ENCODE results near the gene NFIX.
"Not testable (repeated sequence)": the region's sequence is repeated elsewhere in the genome, so short reads cannot be mapped to it uniquely, and the experiment has no call there.

NFIX gene

DNA sequence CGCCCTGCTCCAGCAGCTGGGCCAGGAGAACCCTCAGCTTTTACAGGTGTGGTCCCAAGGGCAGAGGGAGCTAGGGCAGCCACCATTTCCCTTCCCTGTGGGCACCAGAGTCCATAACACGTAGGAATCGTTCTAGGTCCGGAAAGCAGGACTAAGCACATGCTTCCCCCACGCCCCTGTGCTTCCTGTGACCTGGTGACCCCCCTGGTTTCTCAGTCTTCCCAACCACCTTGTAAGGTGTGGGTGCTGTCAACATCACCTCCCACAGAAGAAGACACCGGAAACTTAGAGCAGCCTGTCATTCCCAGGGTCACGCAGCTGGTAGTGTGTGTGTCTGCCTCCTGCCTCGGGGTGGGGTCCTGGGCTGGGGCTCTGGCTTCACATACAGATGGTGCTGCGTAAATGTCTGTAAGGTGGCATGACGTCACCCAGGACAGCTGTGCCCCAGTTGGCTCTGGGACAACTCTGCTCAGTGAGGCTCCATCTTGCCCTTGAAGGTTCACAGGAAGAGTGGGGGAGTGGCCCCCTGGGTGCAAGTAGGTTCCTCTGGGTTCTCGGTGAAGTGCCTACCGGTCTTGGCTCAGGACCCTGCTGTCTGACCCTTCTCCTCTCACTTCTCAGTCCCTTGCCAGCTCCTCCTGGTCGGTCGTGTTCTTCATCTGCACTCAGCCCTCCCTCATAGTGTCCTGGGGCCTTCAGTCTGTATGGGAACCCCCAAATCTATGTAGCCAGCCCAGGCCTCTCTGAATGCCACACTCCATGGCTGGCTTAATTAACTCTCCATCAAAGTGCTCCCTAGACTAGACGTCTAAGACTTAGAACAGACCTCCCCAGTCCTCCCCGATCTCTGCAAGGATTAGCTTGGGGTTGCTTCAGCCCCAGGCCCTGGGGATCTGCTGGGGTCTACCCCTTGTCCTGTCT is 45.7 kb upstream of the NFIX start:
- no peak overlapping the region for H3K4me3 ChIP-seq (ENCODE audit: low read length)
- peaks cover 36% of the 10 kb centered on the region for H3K4me1 ChIP-seq (ENCODE audit: low read length)
- H3K36me3 ChIP-seq (replicated peaks; ENCODE audit: low read depth, low read length): peaks cover 71% of the 10 kb centered on the region
- H3K9ac ChIP-seq (ENCODE audit: low read length): no peak overlapping the region
- no peak overlapping the region for H3K4me2 ChIP-seq (ENCODE audit: low read length)
- H3K79me2 ChIP-seq (ENCODE audit: low read length): peaks cover 78% of the 10 kb centered on the region
- no peak overlapping the region for H3K27ac ChIP-seq (ENCODE audit: low read length)
- no peak overlapping the region for H2AFZ ChIP-seq (ENCODE audit: low read depth, low read length)
- TF ChIP-seq, protein P1, sequence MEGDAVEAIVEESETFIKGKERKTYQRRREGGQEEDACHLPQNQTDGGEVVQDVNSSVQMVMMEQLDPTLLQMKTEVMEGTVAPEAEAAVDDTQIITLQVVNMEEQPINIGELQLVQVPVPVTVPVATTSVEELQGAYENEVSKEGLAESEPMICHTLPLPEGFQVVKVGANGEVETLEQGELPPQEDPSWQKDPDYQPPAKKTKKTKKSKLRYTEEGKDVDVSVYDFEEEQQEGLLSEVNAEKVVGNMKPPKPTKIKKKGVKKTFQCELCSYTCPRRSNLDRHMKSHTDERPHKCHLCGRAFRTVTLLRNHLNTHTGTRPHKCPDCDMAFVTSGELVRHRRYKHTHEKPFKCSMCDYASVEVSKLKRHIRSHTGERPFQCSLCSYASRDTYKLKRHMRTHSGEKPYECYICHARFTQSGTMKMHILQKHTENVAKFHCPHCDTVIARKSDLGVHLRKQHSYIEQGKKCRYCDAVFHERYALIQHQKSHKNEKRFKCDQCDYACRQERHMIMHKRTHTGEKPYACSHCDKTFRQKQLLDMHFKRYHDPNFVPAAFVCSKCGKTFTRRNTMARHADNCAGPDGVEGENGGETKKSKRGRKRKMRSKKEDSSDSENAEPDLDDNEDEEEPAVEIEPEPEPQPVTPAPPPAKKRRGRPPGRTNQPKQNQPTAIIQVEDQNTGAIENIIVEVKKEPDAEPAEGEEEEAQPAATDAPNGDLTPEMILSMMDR (IDR thresholded peaks at IDR 0.05; ENCODE audit: low read depth, low read length): no peak
- no peak for TF ChIP-seq EZH2phosphoT487 (IDR thresholded peaks at IDR 0.05; ENCODE audit: low read depth)
- H4K20me1 ChIP-seq (ENCODE audit: insufficient read depth, low read length): peaks cover 19% of the 10 kb centered on the region
- no peaks in the 10 kb centered on the region for H3K9me3 ChIP-seq (ENCODE audit: insufficient read depth, low read length)
- no peaks in the 10 kb centered on the region for H3K27me3 ChIP-seq (ENCODE audit: low read depth, low read length)

DNA sequence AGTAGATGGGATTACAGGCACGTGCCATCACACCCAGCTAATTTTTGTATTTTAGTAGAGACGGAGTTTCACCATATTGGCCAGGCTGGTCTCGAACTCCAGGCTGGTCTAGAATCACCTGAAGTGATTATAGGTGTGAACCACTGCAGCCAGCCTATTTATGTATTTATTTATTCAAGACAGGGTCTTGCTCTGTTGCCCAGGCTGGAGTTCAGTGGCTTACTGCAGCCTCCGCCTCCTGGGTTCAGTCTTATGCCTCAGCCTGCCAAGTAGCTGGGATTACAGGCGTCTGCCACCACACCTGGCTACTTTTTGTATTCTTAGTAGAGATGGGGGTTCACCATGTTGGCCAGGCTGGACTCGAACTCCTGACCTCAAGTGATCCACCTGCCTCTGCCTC is 43.2 kb upstream of the NFIX start:
- H3K9ac ChIP-seq (ENCODE audit: low read length); H3K4me3 ChIP-seq (ENCODE audit: low read length); H3K27me3 ChIP-seq (ENCODE audit: low read depth, low read length); H3K27ac ChIP-seq (ENCODE audit: low read length); H3K4me2 ChIP-seq (ENCODE audit: low read length); H2AFZ ChIP-seq (ENCODE audit: low read depth, low read length); H3K9me3 ChIP-seq (ENCODE audit: insufficient read depth, low read length): not testable (repeated sequence)
- Histone ChIP-seq H3K4me1 (ENCODE audit: low read length) (peaks cover 37% of the 10 kb centered on the region), H3K36me3 (replicated peaks; ENCODE audit: low read depth, low read length) (peaks cover 62% of the 10 kb centered on the region), H4K20me1 (ENCODE audit: insufficient read depth, low read length) (peaks cover 17% of the 10 kb centered on the region), H3K79me2 (ENCODE audit: low read length) (peaks cover 89% of the 10 kb centered on the region)

DNA sequence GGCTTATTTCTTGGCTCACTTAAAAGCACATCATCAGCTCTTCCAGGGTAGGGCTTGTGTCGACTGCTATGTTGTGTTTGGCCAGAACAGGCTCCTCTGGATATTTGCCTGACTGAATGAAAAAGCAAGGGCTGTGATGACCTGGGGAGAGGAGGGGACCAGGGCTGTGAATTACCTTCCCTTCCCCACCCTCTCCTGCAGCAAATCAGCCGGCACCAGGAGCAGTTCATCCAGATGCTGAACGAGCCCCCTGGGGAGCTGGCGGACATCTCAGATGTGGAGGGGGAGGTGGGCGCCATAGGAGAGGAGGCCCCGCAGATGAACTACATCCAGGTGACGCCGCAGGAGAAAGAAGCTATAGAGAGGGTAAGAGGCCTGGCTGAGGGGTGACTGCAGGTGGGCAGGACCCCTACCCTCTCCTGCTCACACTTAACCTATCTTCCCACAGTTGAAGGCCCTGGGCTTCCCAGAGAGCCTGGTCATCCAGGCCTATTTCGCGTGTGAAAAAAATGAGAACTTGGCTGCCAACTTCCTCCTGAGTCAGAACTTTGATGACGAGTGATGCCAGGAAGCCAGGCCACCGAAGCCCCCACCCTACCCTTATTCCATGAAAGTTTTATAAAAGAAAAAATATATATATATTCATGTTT is 42.7 kb upstream of the NFIX start:
- Histone ChIP-seq H3K9ac (ENCODE audit: low read length) (no peak overlapping the region), H3K9me3 (ENCODE audit: insufficient read depth, low read length) (no peaks in the 10 kb centered on the region), H3K4me1 (ENCODE audit: low read length) (peaks cover 31% of the 10 kb centered on the region), H2AFZ (ENCODE audit: low read depth, low read length) (no peak overlapping the region), H3K79me2 (ENCODE audit: low read length) (peaks cover 89% of the 10 kb centered on the region), H3K27me3 (ENCODE audit: low read depth, low read length) (no peaks in the 10 kb centered on the region), H3K4me3 (ENCODE audit: low read length) (no peak overlapping the region), H4K20me1 (ENCODE audit: insufficient read depth, low read length) (peaks cover 17% of the 10 kb centered on the region), H3K36me3 (replicated peaks; ENCODE audit: low read depth, low read length) (peaks cover 57% of the 10 kb centered on the region), H3K27ac (ENCODE audit: low read length) (no peak overlapping the region), H3K4me2 (ENCODE audit: low read length) (no peak overlapping the region)
- no peak for TF ChIP-seq EZH2phosphoT487 (IDR thresholded peaks at IDR 0.05; ENCODE audit: low read depth)
- TF ChIP-seq, protein P1 (IDR thresholded peaks at IDR 0.05; ENCODE audit: low read depth, low read length): no peak

DNA sequence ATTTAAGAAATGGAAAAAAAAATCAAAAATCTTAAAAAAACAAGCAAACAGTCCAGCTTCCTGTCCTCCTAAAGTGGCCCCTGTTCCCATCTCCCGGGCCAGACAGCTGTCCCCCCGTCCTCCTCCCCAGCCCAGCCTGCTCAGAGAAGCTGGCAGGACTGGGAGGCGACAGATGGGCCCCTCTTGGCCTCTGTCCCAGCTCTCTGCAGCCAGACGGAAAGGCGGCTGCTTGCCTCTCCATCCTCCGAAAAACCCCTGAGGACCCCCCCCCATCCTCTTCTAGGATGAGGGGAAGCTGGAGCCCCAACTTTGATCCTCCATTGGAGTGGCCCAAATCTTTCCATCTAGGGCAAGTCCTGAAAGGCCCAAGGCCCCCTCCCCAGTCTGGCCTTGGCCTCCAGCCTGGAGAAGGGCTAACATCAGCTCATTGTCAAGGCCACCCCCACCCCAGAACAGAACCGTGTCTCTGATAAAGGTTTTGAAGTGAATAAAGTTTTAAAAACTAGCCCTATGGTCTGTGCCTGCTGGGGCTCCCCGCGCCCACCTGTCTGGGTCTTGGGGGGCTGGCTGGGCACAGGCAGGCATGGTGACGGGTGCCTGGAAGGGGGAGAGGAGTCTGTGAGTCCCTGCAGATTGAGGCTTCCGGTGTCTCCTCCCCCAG is 42.0 kb upstream of the NFIX start:
- Histone ChIP-seq H3K27me3 (ENCODE audit: low read depth, low read length) (no peaks in the 10 kb centered on the region), H3K36me3 (replicated peaks; ENCODE audit: low read depth, low read length) (peaks cover 50% of the 10 kb centered on the region), H3K4me2 (ENCODE audit: low read length) (peak overlapping the region; percentile 62), H3K9me3 (ENCODE audit: insufficient read depth, low read length) (no peaks in the 10 kb centered on the region), H4K20me1 (ENCODE audit: insufficient read depth, low read length) (peaks cover 17% of the 10 kb centered on the region), H3K27ac (ENCODE audit: low read length) (peak overlapping the region; percentile 78), H3K4me3 (ENCODE audit: low read length) (no peak overlapping the region; the same call in 1 of the 2 replicates), H3K4me1 (ENCODE audit: low read length) (peaks cover 31% of the 10 kb centered on the region), H3K9ac (ENCODE audit: low read length) (peak overlapping the region; percentile 31; the same call in 1 of the 2 replicates), H2AFZ (ENCODE audit: low read depth, low read length) (no peak overlapping the region), H3K79me2 (ENCODE audit: low read length) (peaks cover 86% of the 10 kb centered on the region)
- TF ChIP-seq, protein P1 (IDR thresholded peaks at IDR 0.05; ENCODE audit: low read depth, low read length): no peak
- no peak for TF ChIP-seq EZH2phosphoT487 (IDR thresholded peaks at IDR 0.05; ENCODE audit: low read depth)

Data from OCI-LY3 (cell line).